ENCODE measurements around the gene RTN1.

Gene RTN1

DNA sequence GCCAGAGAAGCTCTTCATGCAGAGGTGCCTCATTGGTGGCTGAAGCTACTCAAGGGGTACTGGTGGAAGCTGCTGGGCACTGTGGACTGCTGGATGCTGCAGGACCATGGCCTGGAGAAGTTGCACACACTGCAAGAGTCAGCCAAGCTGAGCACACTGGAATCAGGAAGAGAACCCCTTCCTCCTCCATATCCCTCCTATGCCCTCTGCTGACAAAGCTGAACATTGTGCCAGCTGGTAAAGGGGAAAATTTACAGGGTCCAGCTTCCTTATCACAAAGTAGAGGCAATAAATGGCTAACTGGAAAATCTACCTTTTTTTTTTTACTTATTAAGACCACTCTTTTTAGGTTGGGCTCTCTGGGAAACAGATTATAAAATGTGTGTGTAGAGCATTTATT is 300.5 kb downstream of the RTN1 start:
- H3K36me3 ChIP-seq (ENCODE audit: control insufficient read depth, low read depth, low read length), result no peaks in the 10 kb centered on the region
- no peaks in the 10 kb centered on the region for H3K9me3 ChIP-seq (ENCODE audit: control insufficient read depth, low read depth, low read length)
- no peaks in the 10 kb centered on the region for H3K27me3 ChIP-seq (ENCODE audit: control insufficient read depth, insufficient read depth, low read length)
- no peak overlapping the region for H3K4me3 ChIP-seq (ENCODE audit: low read length)
- no peak overlapping the region for H3K27ac ChIP-seq (ENCODE audit: low read length)
- no peak overlapping the region for H3K9ac ChIP-seq (ENCODE audit: low read length)
- peaks cover 16% of the 10 kb centered on the region for H3K4me1 ChIP-seq (ENCODE audit: control insufficient read depth, low read depth, low read length)

DNA sequence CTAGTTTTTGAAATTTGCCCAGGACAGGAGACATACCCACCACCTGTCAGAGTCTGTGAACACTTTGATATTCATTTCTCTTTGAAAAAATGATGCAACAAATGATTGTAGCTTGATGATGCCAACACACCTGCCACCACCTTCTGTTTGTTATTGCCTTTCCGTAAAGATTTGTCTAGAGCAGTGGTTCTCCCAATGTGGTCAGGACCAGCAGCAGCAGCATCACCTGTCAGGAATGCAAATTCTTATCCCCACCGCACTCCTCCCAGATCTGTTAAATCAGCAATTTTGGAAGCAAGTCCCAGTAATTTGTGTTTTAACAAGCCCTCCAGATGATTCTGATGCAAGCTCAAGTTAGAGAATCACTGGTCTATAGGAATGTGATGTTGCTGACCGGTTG is 303.9 kb downstream of the RTN1 start:
- peaks cover 32% of the 10 kb centered on the region for H3K4me1 ChIP-seq (ENCODE audit: control insufficient read depth, low read depth, low read length)

GRCh38 chr14:59566296-59566695 is 304.3 kb downstream of the RTN1 start:
- no peak overlapping the region for H3K9ac ChIP-seq (ENCODE audit: low read length)
- no peaks in the 10 kb centered on the region for H3K36me3 ChIP-seq (ENCODE audit: control insufficient read depth, low read depth, low read length)
- H3K27ac ChIP-seq (ENCODE audit: low read length), result no peak overlapping the region
- no peak overlapping the region for H3K4me3 ChIP-seq (ENCODE audit: low read length)
- no peaks in the 10 kb centered on the region for H3K9me3 ChIP-seq (ENCODE audit: control insufficient read depth, low read depth, low read length)
- H3K4me1 ChIP-seq (ENCODE audit: control insufficient read depth, low read depth, low read length), result peaks cover 32% of the 10 kb centered on the region
- H3K27me3 ChIP-seq (ENCODE audit: control insufficient read depth, insufficient read depth, low read length), result no peaks in the 10 kb centered on the region

More for the DNA sequence above, 303.9 kb downstream of the RTN1 start:
- Histone ChIP-seq H3K36me3 (ENCODE audit: control insufficient read depth, low read depth, low read length) (no peaks in the 10 kb centered on the region), H3K9ac (ENCODE audit: low read length) (no peak overlapping the region), H3K27me3 (ENCODE audit: control insufficient read depth, insufficient read depth, low read length) (no peaks in the 10 kb centered on the region), H3K4me3 (ENCODE audit: low read length) (no peak overlapping the region), H3K9me3 (ENCODE audit: control insufficient read depth, low read depth, low read length) (no peaks in the 10 kb centered on the region), H3K27ac (ENCODE audit: low read length) (no peak overlapping the region)

- no peak overlapping the region for H3K27ac ChIP-seq (ENCODE audit: low read length)
- H3K4me3 ChIP-seq (ENCODE audit: low read length), result no peak overlapping the region
- H3K9me3 ChIP-seq (ENCODE audit: control insufficient read depth, low read depth, low read length), result no peaks in the 10 kb centered on the region
- no peaks in the 10 kb centered on the region for H3K36me3 ChIP-seq (ENCODE audit: control insufficient read depth, low read depth, low read length)
- H3K9ac ChIP-seq (ENCODE audit: low read length), result no peak overlapping the region
- H3K4me1 ChIP-seq (ENCODE audit: control insufficient read depth, low read depth, low read length), result peaks cover 32% of the 10 kb centered on the region
- H3K27me3 ChIP-seq (ENCODE audit: control insufficient read depth, insufficient read depth, low read length), result no peaks in the 10 kb centered on the region
Measured at GRCh38 chr14:59565087-59565486, 305.5 kb downstream of the RTN1 start.

DNA sequence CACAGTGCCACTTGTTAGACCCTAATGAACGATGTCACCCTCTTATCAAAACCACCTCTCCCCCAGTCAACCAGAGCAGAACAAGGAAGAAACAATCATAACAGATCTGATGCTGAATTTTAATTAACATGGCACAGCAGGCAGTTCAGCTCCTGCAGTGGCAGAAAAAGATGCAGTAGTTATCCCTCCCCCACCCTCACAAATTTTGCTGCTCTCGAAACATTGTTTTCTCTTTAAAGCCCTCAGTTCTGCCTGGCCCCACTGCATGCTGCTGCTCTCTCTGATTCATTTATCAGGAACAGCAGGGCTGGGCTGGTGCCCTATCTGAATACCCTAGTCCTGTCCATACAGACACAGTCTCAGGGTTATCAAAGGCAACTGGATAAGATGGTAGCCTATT is 306.2 kb downstream of the RTN1 start:
- no peak overlapping the region for H3K4me3 ChIP-seq (ENCODE audit: low read length)
- no peaks in the 10 kb centered on the region for H3K9me3 ChIP-seq (ENCODE audit: control insufficient read depth, low read depth, low read length)
- H3K9ac ChIP-seq (ENCODE audit: low read length), result no peak overlapping the region
- H3K27me3 ChIP-seq (ENCODE audit: control insufficient read depth, insufficient read depth, low read length), result no peaks in the 10 kb centered on the region
- no peaks in the 10 kb centered on the region for H3K36me3 ChIP-seq (ENCODE audit: control insufficient read depth, low read depth, low read length)
- H3K4me1 ChIP-seq (ENCODE audit: control insufficient read depth, low read depth, low read length), result peaks cover 32% of the 10 kb centered on the region
- H3K27ac ChIP-seq (ENCODE audit: low read length), result no peak overlapping the region

DNA sequence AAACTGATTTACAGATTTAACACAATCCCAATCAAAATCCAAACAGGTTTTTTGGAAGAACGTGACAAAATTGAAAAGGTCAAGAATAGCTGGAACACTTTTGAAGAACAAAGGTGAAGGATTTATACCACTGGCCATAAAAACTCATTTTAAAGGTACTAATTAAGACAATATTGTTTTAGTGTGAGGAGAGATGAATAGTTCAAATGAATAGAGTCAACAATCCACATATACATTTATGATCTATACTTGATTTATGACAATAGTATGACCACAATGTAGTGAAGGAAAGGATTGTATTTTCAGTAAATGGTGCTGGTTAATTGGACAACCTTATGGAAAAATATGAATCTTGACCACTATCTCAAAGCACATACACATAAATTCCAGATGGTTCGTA is 323.3 kb downstream of the RTN1 start:
- H3K9me3 ChIP-seq (ENCODE audit: control insufficient read depth, low read depth, low read length), result no peaks in the 10 kb centered on the region
- no peaks in the 10 kb centered on the region for H3K4me1 ChIP-seq (ENCODE audit: control insufficient read depth, low read depth, low read length)
- no peak overlapping the region for H3K27ac ChIP-seq (ENCODE audit: low read length)
- no peak overlapping the region for H3K4me3 ChIP-seq (ENCODE audit: low read length)
- H3K9ac ChIP-seq (ENCODE audit: low read length), result no peak overlapping the region
- H3K36me3 ChIP-seq (ENCODE audit: control insufficient read depth, low read depth, low read length), result no peaks in the 10 kb centered on the region
- no peaks in the 10 kb centered on the region for H3K27me3 ChIP-seq (ENCODE audit: control insufficient read depth, insufficient read depth, low read length)
